CD4-positive, alpha-beta T cell (primary cell): ENCODE measurements around the gene KLHL35. TPM values are rescaled to one million over a fixed set of nuclear protein-coding genes. Genes with fewer than 3 reads are reported as not detected.

Experiments used
- ATAC-seq: fragments of 200-7000 bp; cut with Tn5 transposase; one replicate; pipeline ENCODE4 v1.10.0; 2022; ENCODE audit warnings: mild to moderate bottlenecking; ENCODE audit not compliant: poor library complexity
- CTCF ChIA-PET: fragments of 350-600 bp; sonication (Branson Sonifier 250); formaldehyde crosslinking; loops from one replicate; lab custom pipeline; 2021; ENCODE audit warnings: antibody characterized with exemption, inconsistent platforms; lab: Charles Lee
- POLR2A ChIA-PET: fragments of 350-600 bp; sonication (Branson Sonifier 250); formaldehyde crosslinking; loops from one replicate; lab custom pipeline; 2021; ENCODE audit warnings: antibody characterized with exemption, inconsistent platforms; lab: Charles Lee
- DNase-seq, 14 experiments: peaks; one replicate each; pipeline ENCODE4 v3.0.0-alpha.2; 2013 to 2020; ENCODE audit warnings: mixed read lengths in 2 of 14
- H3K27ac ChIP-seq, 2 donors: one replicate each; pipeline versions ENCODE4 v1.5.1 to v1.7.0; 2013; ENCODE audit warnings: low read length in 2 of 2, low read depth in 1 of 2, mild to moderate bottlenecking in 1 of 2
- H3K27me3 ChIP-seq, 2 experiments: 1 replicate in 1 of 2; 2 replicates in 1 of 2; pipeline versions ENCODE4 v1.6.1 to v1.7.0; 2013; ENCODE audit warnings: low read length in 2 of 2, control low read depth in 1 of 2, mild to moderate bottlenecking in 1 of 2, moderate library complexity in 1 of 2; ENCODE audit not compliant: insufficient read depth in 2 of 2, control insufficient read depth in 1 of 2
- H3K36me3 ChIP-seq: one replicate; pipeline ENCODE4 v1.6.1; 2013; ENCODE audit warnings: low read length, control low read depth; ENCODE audit not compliant: insufficient read depth
- H3K4me1 ChIP-seq: one replicate; pipeline ENCODE4 v1.6.1; 2013; ENCODE audit warnings: low read length, control low read depth; ENCODE audit not compliant: insufficient read depth
- H3K4me3 ChIP-seq: one replicate; pipeline ENCODE4 v1.5.1; 2013; ENCODE audit warnings: mild to moderate bottlenecking, low read length, moderate library complexity
- H3K9me3 ChIP-seq, 2 experiments: 1 replicate in 1 of 2; 2 replicates in 1 of 2; pipeline versions ENCODE4 v1.6.1 to v1.7.0; 2013; ENCODE audit warnings: low read length in 2 of 2, mild to moderate bottlenecking in 2 of 2, control low read depth in 1 of 2, moderate library complexity in 1 of 2; ENCODE audit not compliant: control insufficient read depth in 1 of 2, insufficient read depth in 1 of 2
- H3K27ac Mint-ChIP-seq: one replicate; pipeline ENCODE4 v1.8.0; 2020; ENCODE audit warnings: mixed read lengths
- H3K27me3 Mint-ChIP-seq: one replicate; pipeline ENCODE4 v1.8.0; 2021; ENCODE audit warnings: mixed read lengths
- H3K36me3 Mint-ChIP-seq: one replicate; pipeline ENCODE4 v1.8.0; 2021; ENCODE audit warnings: low read depth, mixed read lengths
- H3K4me1 Mint-ChIP-seq: one replicate; pipeline ENCODE4 v1.8.0; 2021; ENCODE audit warnings: low read depth, mixed read lengths
- H3K4me3 Mint-ChIP-seq: one replicate; pipeline ENCODE4 v1.8.0; 2020; ENCODE audit warnings: mild to moderate bottlenecking, mixed read lengths
- H3K9me3 Mint-ChIP-seq: one replicate; pipeline ENCODE4 v1.8.0; 2020; ENCODE audit warnings: mixed read lengths
- CTCF ChIP-seq: fragments of 200-600 bp; IDR thresholded peaks from one replicate; pipeline ENCODE4 v1.8.0; 2022; ENCODE audit warnings: antibody characterized with exemption, mild to moderate bottlenecking
- intact Hi-C, 2 experiments: fragments of 100-400 bp; cut with DNase I in 1 of 2; cut with micrococcal nuclease in 1 of 2; formaldehyde crosslinking; loops; one replicate each; pipeline versions ENCODE4 v1.15.1 to v1.9.0; 2023 to 2025; cut with DNase I, micrococcal nuclease
- total RNA-seq, 174 experiments: library from RNA in 2 of 174; stranded (reverse) in 2 of 174; gene quantifications; one replicate each; pipeline ENCODE4 v1.2.3 and lab custom pipeline; 2021 to 2026

Gene KLHL35
- total RNA-seq, 2 experiments from 2014 or later: 0.33 to 0.81 TPM

- Mint-ChIP-seq H3K36me3 (no peaks in the 10 kb centered on the region), H3K4me3 (no peak overlapping the region), H3K27ac (no peak overlapping the region), H3K9me3 (no peaks in the 10 kb centered on the region), H3K4me1 (peaks cover 16% of the 10 kb centered on the region), H3K27me3 (no peaks in the 10 kb centered on the region)
- no peaks in the 10 kb centered on the region for H3K27me3 ChIP-seq
- H3K4me3 ChIP-seq: no peak overlapping the region
- ATAC-seq (no peak), DNase-seq (no peak)
- H3K36me3 ChIP-seq: peaks cover 8% of the 10 kb centered on the region
- H3K4me1 ChIP-seq: peaks cover 22% of the 10 kb centered on the region
- H3K27ac ChIP-seq: no peak overlapping the region
- ChIA-PET CTCF (no interaction called here), POLR2A (no interaction called here)
- intact Hi-C loops: no loop called here
- no peak for TF ChIP-seq CTCF
- H3K9me3 ChIP-seq: no peaks in the 10 kb centered on the region
Measured at GRCh38 chr11:75472081-75472732, 39.2 kb upstream of the KLHL35 start.

GRCh38 chr11:75471176-75471973 is 38.4 kb upstream of the KLHL35 start:
- no peak overlapping the region for H3K27ac ChIP-seq
- DNase-seq (no peak), ATAC-seq (no peak)
- no peaks in the 10 kb centered on the region for H3K9me3 ChIP-seq
- H3K27me3 ChIP-seq: no peaks in the 10 kb centered on the region
- Mint-ChIP-seq H3K4me1 (peaks cover 16% of the 10 kb centered on the region), H3K4me3 (no peak overlapping the region), H3K27me3 (no peaks in the 10 kb centered on the region), H3K27ac (no peak overlapping the region), H3K9me3 (no peaks in the 10 kb centered on the region), H3K36me3 (no peaks in the 10 kb centered on the region)
- H3K4me3 ChIP-seq: no peak overlapping the region
- H3K36me3 ChIP-seq: peaks cover 8% of the 10 kb centered on the region
- ChIA-PET CTCF (no interaction called here), POLR2A (no interaction called here)
- peaks cover 15% of the 10 kb centered on the region for H3K4me1 ChIP-seq
- no peak for TF ChIP-seq CTCF
- intact Hi-C loops: no loop called here

GRCh38 chr11:75470476-75471080 is 37.6 kb upstream of the KLHL35 start:
- Histone ChIP-seq H3K4me3 (no peak overlapping the region), H3K36me3 (peaks cover 8% of the 10 kb centered on the region), H3K9me3 (no peaks in the 10 kb centered on the region), H3K27ac (no peak overlapping the region), H3K4me1 (peaks cover 7% of the 10 kb centered on the region), H3K27me3 (no peaks in the 10 kb centered on the region)
- ChIA-PET CTCF (no interaction called here), POLR2A (interaction anchor here (0.6 kb wide), 1 partner anchor 16 kb away, joined by 3 read pairs; no protein-coding TSS in a partner anchor)
- H3K27ac Mint-ChIP-seq: no peak overlapping the region
- DNase-seq (no peak), ATAC-seq (no peak)
- H3K4me1 Mint-ChIP-seq: peaks cover 9% of the 10 kb centered on the region
- H3K9me3 Mint-ChIP-seq: no peaks in the 10 kb centered on the region
- H3K27me3 Mint-ChIP-seq: no peaks in the 10 kb centered on the region
- no peak overlapping the region for H3K4me3 Mint-ChIP-seq
- no peaks in the 10 kb centered on the region for H3K36me3 Mint-ChIP-seq
- intact Hi-C loops: no loop called here
- TF ChIP-seq CTCF: no peak
